H9 (cell line): ENCODE measurements around the gene NCMAP. TPM values are rescaled to one million over a fixed set of nuclear protein-coding genes. Genes with fewer than 3 reads are reported as not detected.

Experiments
- DNase-seq: peaks from one replicate; pipeline ENCODE4 v3.0.0-alpha.2; 2017
- H2AFZ ChIP-seq: one replicate; pipeline ENCODE4 v1.6.1; 2013; ENCODE audit warnings: mild to moderate bottlenecking, low read length, control low read depth, moderate library complexity
- H2AK5ac ChIP-seq: 2 replicates; pipeline ENCODE4 v1.6.1; 2013; ENCODE audit warnings: low read length, control low read depth, mixed read lengths; ENCODE audit not compliant: insufficient read length
- H2BK120ac ChIP-seq: one replicate; pipeline ENCODE4 v1.6.1; 2013; ENCODE audit warnings: low read depth, mild to moderate bottlenecking, low read length, control low read depth, inconsistent platforms; ENCODE audit not compliant: poor library complexity, severe bottlenecking
- H2BK12ac ChIP-seq: 2 replicates; pipeline ENCODE4 v1.6.1; 2013; ENCODE audit warnings: low read length, control low read depth, mixed read lengths, low read depth; ENCODE audit not compliant: insufficient read length
- H2BK15ac ChIP-seq: 2 replicates; pipeline ENCODE4 v1.6.1; 2013; ENCODE audit warnings: low read depth, low read length, control low read depth
- H2BK20ac ChIP-seq: one replicate; pipeline ENCODE4 v1.6.1; 2013; ENCODE audit warnings: low read depth, mild to moderate bottlenecking, low read length, control low read depth, inconsistent platforms; ENCODE audit not compliant: poor library complexity, severe bottlenecking
- H2BK5ac ChIP-seq: 2 replicates; pipeline ENCODE4 v1.6.1; 2013; ENCODE audit warnings: low read length, control low read depth, mixed read lengths; ENCODE audit not compliant: insufficient read length
- H3K14ac ChIP-seq: 2 replicates; pipeline ENCODE4 v1.6.1; 2013; ENCODE audit warnings: low read length, control low read depth; ENCODE audit not compliant: insufficient read depth
- H3K18ac ChIP-seq: 2 replicates; pipeline ENCODE4 v1.6.1; 2013; ENCODE audit warnings: low read depth, mild to moderate bottlenecking, mixed read lengths, low read length, control low read depth; ENCODE audit not compliant: insufficient read length
- H3K23ac ChIP-seq: 2 replicates; pipeline ENCODE4 v1.6.1; 2013; ENCODE audit warnings: low read length, control low read depth, mixed read lengths, low read depth; ENCODE audit not compliant: insufficient read length
- H3K23me2 ChIP-seq: 2 replicates; pipeline ENCODE4 v1.6.1; 2013; ENCODE audit warnings: low read depth, mild to moderate bottlenecking, mixed read lengths, low read length, control low read depth; ENCODE audit not compliant: insufficient read length, poor library complexity, severe bottlenecking
- H3K27ac ChIP-seq: 2 replicates; pipeline ENCODE4 v1.5.1; 2013; ENCODE audit warnings: low read length, control low read depth, mixed read lengths, low read depth; ENCODE audit not compliant: insufficient read length
- H3K27me3 ChIP-seq: 2 replicates; pipeline ENCODE4 v1.6.1; 2013; ENCODE audit warnings: low read length, control low read depth, inconsistent platforms; ENCODE audit not compliant: insufficient read depth
- H3K4ac ChIP-seq: 2 replicates; pipeline ENCODE4 v1.6.1; 2013; ENCODE audit warnings: low read depth, mild to moderate bottlenecking, control low read depth, inconsistent platforms, low read length, moderate library complexity
- H3K4me1 ChIP-seq: 2 replicates; pipeline ENCODE4 v1.6.1; 2013; ENCODE audit warnings: low read length, control low read depth, inconsistent platforms; ENCODE audit not compliant: insufficient read depth
- H3K4me2 ChIP-seq: 2 replicates; pipeline ENCODE4 v1.6.1; 2013; ENCODE audit warnings: low read length, control low read depth, mixed read lengths; ENCODE audit not compliant: insufficient read length, insufficient read depth
- H3K56ac ChIP-seq: 2 replicates; pipeline ENCODE4 v1.6.1; 2013; ENCODE audit warnings: low read depth, mild to moderate bottlenecking, mixed read lengths, low read length, control low read depth; ENCODE audit not compliant: insufficient read length
- H3K79me1 ChIP-seq: 2 replicates; pipeline ENCODE4 v1.6.1; 2013; ENCODE audit warnings: low read depth, mild to moderate bottlenecking, moderate library complexity, low read length, control low read depth, inconsistent platforms; ENCODE audit not compliant: insufficient read depth, poor library complexity, severe bottlenecking
- H3K79me2 ChIP-seq: 2 replicates; pipeline ENCODE4 v1.6.1; 2013; ENCODE audit warnings: low read length, control low read depth, inconsistent platforms; ENCODE audit not compliant: insufficient read depth
- H3K9ac ChIP-seq: 2 replicates; pipeline ENCODE4 v1.6.1; 2013; ENCODE audit warnings: low read length, control low read depth, mixed read lengths; ENCODE audit not compliant: insufficient read length; ENCODE audit errors: extremely low read depth
- H3K9me3 ChIP-seq: one replicate; pipeline ENCODE4 v1.6.1; 2013; ENCODE audit warnings: low read depth, low read length, inconsistent platforms; ENCODE audit not compliant: control insufficient read depth
- H3T11ph ChIP-seq: one replicate; pipeline ENCODE4 v1.6.1; 2013; ENCODE audit warnings: mild to moderate bottlenecking, low read length, control low read depth, inconsistent platforms
- H4K20me1 ChIP-seq: one replicate; pipeline ENCODE4 v1.6.1; 2013; ENCODE audit not compliant: control insufficient read depth, insufficient read length, insufficient read depth
- H4K5ac ChIP-seq: 2 replicates; pipeline ENCODE4 v1.6.1; 2013; ENCODE audit warnings: low read depth, mild to moderate bottlenecking, mixed read lengths, low read length, control low read depth; ENCODE audit not compliant: insufficient read length
- H4K8ac ChIP-seq: replicated peaks from 2 replicates; pipeline ENCODE4 v1.6.1; 2013; ENCODE audit warnings: low read length, control low read depth, mixed read lengths, low read depth; ENCODE audit not compliant: insufficient read length
- H4K91ac ChIP-seq: 2 replicates; pipeline ENCODE4 v1.6.1; 2013; ENCODE audit warnings: low read depth, mild to moderate bottlenecking, moderate library complexity, mixed read lengths, low read length, control low read depth; ENCODE audit not compliant: insufficient read length
- H3K27ac Mint-ChIP-seq, 3 experiments: 2 replicates in 2 of 3; 3 replicates in 1 of 3; pipeline ENCODE4 v1.8.0; 2020 to 2021; ENCODE audit warnings: mixed read lengths in 3 of 3, mild to moderate bottlenecking in 1 of 3, moderate library complexity in 1 of 3
- H3K27me3 Mint-ChIP-seq: 2 replicates; pipeline ENCODE4 v1.8.0; 2021; ENCODE audit warnings: low read depth, mild to moderate bottlenecking, moderate library complexity, mixed read lengths
- H3K36me3 Mint-ChIP-seq, 3 experiments: 2 replicates in 2 of 3; 3 replicates in 1 of 3; pipeline ENCODE4 v1.8.0; 2020 to 2021; ENCODE audit warnings: low read depth in 3 of 3, mixed read lengths in 3 of 3; ENCODE audit not compliant: insufficient read depth in 1 of 3
- H3K4me1 Mint-ChIP-seq, 2 experiments: 2 replicates each; pipeline ENCODE4 v1.8.0; 2020; ENCODE audit warnings: mixed read lengths in 2 of 2
- H3K4me3 Mint-ChIP-seq, 2 experiments: 2 replicates in 1 of 2; 3 replicates in 1 of 2; pipeline ENCODE4 v1.8.0; 2020 to 2021; ENCODE audit warnings: mild to moderate bottlenecking in 2 of 2, mixed read lengths in 2 of 2, moderate library complexity in 1 of 2
- H3K9me3 Mint-ChIP-seq, 2 experiments: 2 replicates in 1 of 2; 3 replicates in 1 of 2; pipeline ENCODE4 v1.8.0; 2020; ENCODE audit warnings: mild to moderate bottlenecking in 2 of 2, mixed read lengths in 2 of 2, moderate library complexity in 1 of 2
- CTCF ChIP-seq: fragments of 200-600 bp; sonication (generic); conservative IDR thresholded peaks from 3 replicates; pipeline ENCODE4 v1.8.0; 2021; ENCODE audit warnings: antibody characterized with exemption, mild to moderate bottlenecking
- WGBS: extraction: QIAGEN DNeasy Blood & Tissue Kit; methylation state at CpG from one replicate; pipeline ENCODE4 v1.1.7; 2013; ENCODE audit warnings: missing lambda C conversion rate, low lambda C conversion rate, mixed read lengths; ENCODE audit not compliant: insufficient read length; ENCODE audit errors: extremely low coverage; 5-methylcytosine and 5-hydroxymethylcytosine counted together
- total RNA-seq: library from RNA; stranded (reverse); gene quantifications from 2 replicates; pipeline ENCODE4 v1.2.1, GENCODE V29; 2021

Gene NCMAP
- total RNA-seq, 1 experiment from 2014 or later = 0.35 TPM

- no peak overlapping the region for H3K27ac ChIP-seq
- no peaks in the 10 kb centered on the region for H3K23me2 ChIP-seq
- no peak overlapping the region for H4K5ac ChIP-seq
- H4K20me1 ChIP-seq = no peaks in the 10 kb centered on the region
- H2BK15ac ChIP-seq = no peak overlapping the region
- no peak for TF ChIP-seq CTCF
- Mint-ChIP-seq H3K4me1 (peaks cover 0 to 5% of the 10 kb centered on the region in 2 experiments; a peak in 2 of 4 replicates), H3K27me3 (peaks cover 9% of the 10 kb centered on the region), H3K36me3 (no peaks in the 10 kb centered on the region), H3K27ac (no peak overlapping the region), H3K9me3 (peaks cover 0 to 3% of the 10 kb centered on the region in 2 experiments; a peak in 1 of 5 replicates), H3K4me3 (no peak overlapping the region)
- H2BK120ac ChIP-seq = no peak overlapping the region
- H3T11ph ChIP-seq = no peak overlapping the region
- H3K56ac ChIP-seq = no peak overlapping the region
- no peaks in the 10 kb centered on the region for H3K79me2 ChIP-seq
- no peak overlapping the region for H4K8ac ChIP-seq
- no peak overlapping the region for H3K23ac ChIP-seq
- H3K27me3 ChIP-seq = no peaks in the 10 kb centered on the region
- no peak overlapping the region for H3K18ac ChIP-seq
- H3K79me1 ChIP-seq = no peaks in the 10 kb centered on the region
- no peak overlapping the region for H2BK5ac ChIP-seq
- H3K4ac ChIP-seq = no peak overlapping the region
- H3K4me2 ChIP-seq = no peak overlapping the region
- no peak for DNase-seq
- H2BK12ac ChIP-seq = no peak overlapping the region
- H2AK5ac ChIP-seq = no peak overlapping the region
- WGBS = no CpG with 5 or more reads among the region's 6 CpGs
- H2AFZ ChIP-seq = no peak overlapping the region
- no peak overlapping the region for H3K9ac ChIP-seq
- no peaks in the 10 kb centered on the region for H3K9me3 ChIP-seq
- H2BK20ac ChIP-seq = no peak overlapping the region
- no peak overlapping the region for H3K14ac ChIP-seq
- H3K4me1 ChIP-seq = no peaks in the 10 kb centered on the region
- H4K91ac ChIP-seq = no peak overlapping the region
Observed at GRCh38 chr1:24584171-24584647, 28.3 kb downstream of the NCMAP start.
